Tibial artery (tissue), 4 donors: ENCODE results near the gene TRAF3IP3.

Experiments
- DNase-seq, 2 donors: peaks; one replicate each; pipeline ENCODE4 v3.0.0-alpha.2; 2019
- H3K27ac ChIP-seq, 2 donors: fragments of 200-600 bp; sonication (generic) in 1 of 2; 1 replicate in 1 of 2; 2 replicates in 1 of 2; pipeline ENCODE4 v1.5.1; 2018 to 2019; ENCODE audit warnings: mild to moderate bottlenecking in 1 of 2
- H3K27me3 ChIP-seq, 2 donors: fragments of 200-600 bp; sonication (generic) in 1 of 2; one replicate each; pipeline versions ENCODE4 v1.5.1 to v1.6.0; 2016 to 2019
- H3K36me3 ChIP-seq, 3 donors: fragments of 200-600 bp; sonication (generic) in 2 of 3; one replicate each; pipeline ENCODE4 v1.5.1; 2016 to 2019; ENCODE audit warnings: mild to moderate bottlenecking in 2 of 3
- H3K4me1 ChIP-seq, 4 donors: fragments of 200-600 bp; sonication (generic) in 2 of 4; 1 replicate in 3 of 4; 2 replicates in 1 of 4; pipeline ENCODE4 v1.5.1; 2016 to 2019
- H3K4me3 ChIP-seq, 2 donors: fragments of 200-600 bp; sonication (generic) in 1 of 2; 1 replicate in 1 of 2; 2 replicates in 1 of 2; pipeline ENCODE4 v1.5.1; 2018 to 2019; ENCODE audit warnings: mild to moderate bottlenecking in 2 of 2
- H3K9me3 ChIP-seq, 3 donors: fragments of 200-600 bp; sonication (generic) in 1 of 3; one replicate each; pipeline ENCODE4 v1.5.1; 2016 to 2019
- intact Hi-C: fragments of 100-400 bp; cut with DNase I; formaldehyde crosslinking; loops from one replicate; pipeline ENCODE4 v1.15.0; 2023; ENCODE audit warnings: low total_unique reads
- TF ChIP-seq, protein P1 (sequence below), 2 experiments: fragments of 200-600 bp in 1 of 2; fragments of 450-650 bp in 1 of 2; IDR thresholded peaks; one replicate each; pipeline ENCODE4 v1.5.1; 2017 to 2019; ENCODE audit warnings: antibody characterized with exemption in 2 of 2, mild to moderate bottlenecking in 1 of 2, moderate library complexity in 1 of 2

Gene TRAF3IP3

DNA sequence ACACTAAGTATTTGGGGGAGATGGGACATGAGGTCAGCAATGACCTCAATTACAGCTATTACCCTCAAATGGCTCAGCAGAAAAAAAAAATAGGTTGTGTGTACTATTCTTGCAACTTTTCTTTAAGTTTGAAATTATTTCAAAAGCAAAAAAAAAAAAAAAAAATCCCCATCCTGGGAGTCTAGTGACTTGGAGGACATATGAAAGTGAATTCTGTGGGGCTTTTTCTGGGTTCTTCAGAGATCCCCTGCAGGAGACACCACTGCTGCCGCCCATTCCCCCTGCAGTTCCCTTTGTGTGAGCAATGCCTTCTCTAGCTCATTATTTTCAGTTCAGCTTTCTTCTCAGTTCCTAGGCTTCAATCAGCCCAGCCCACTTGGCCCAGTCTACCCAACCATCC is 34.5 kb upstream of the TRAF3IP3 start:
- no peak for DNase-seq
- no peak overlapping the region for H3K4me3 ChIP-seq
- intact Hi-C loops: no loop called here

DNA sequence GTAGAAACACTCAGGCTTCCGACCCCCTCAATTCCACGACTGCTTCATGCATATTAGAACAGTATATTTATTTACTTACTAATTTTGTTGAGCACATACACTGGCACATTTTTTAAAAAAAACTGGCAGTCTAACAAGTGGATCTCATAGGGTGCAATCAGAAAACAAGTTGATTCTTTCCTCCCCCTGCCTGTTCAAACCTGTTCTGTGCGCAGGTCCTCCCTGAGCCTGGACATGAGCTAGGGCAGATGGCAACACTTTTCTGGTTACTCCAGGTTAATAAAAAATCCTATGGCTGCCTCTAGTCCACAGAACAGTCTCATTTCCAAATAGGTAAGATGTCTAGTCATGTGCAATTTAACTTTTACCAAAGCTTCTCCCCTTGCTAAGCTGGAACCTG is 32.6 kb upstream of the TRAF3IP3 start:
- H3K36me3 ChIP-seq: no peaks in the 10 kb centered on the region
- no peak for DNase-seq
- TF ChIP-seq, protein P1, sequence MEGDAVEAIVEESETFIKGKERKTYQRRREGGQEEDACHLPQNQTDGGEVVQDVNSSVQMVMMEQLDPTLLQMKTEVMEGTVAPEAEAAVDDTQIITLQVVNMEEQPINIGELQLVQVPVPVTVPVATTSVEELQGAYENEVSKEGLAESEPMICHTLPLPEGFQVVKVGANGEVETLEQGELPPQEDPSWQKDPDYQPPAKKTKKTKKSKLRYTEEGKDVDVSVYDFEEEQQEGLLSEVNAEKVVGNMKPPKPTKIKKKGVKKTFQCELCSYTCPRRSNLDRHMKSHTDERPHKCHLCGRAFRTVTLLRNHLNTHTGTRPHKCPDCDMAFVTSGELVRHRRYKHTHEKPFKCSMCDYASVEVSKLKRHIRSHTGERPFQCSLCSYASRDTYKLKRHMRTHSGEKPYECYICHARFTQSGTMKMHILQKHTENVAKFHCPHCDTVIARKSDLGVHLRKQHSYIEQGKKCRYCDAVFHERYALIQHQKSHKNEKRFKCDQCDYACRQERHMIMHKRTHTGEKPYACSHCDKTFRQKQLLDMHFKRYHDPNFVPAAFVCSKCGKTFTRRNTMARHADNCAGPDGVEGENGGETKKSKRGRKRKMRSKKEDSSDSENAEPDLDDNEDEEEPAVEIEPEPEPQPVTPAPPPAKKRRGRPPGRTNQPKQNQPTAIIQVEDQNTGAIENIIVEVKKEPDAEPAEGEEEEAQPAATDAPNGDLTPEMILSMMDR (IDR thresholded peaks at IDR 0.05): no peak
- no peaks in the 10 kb centered on the region for H3K4me1 ChIP-seq
- no peak overlapping the region for H3K27ac ChIP-seq
- H3K27me3 ChIP-seq: no peaks in the 10 kb centered on the region
- H3K4me3 ChIP-seq: no peak overlapping the region
- no peaks in the 10 kb centered on the region for H3K9me3 ChIP-seq
- intact Hi-C loops: no loop called here

More for the DNA sequence above, 34.5 kb upstream of the TRAF3IP3 start:
- TF ChIP-seq, protein P1 (IDR thresholded peaks at IDR 0.05): no peak
- Histone ChIP-seq H3K27ac (no peak overlapping the region), H3K27me3 (no peaks in the 10 kb centered on the region), H3K9me3 (no peaks in the 10 kb centered on the region), H3K4me1 (no peaks in the 10 kb centered on the region), H3K36me3 (no peaks in the 10 kb centered on the region)

DNA sequence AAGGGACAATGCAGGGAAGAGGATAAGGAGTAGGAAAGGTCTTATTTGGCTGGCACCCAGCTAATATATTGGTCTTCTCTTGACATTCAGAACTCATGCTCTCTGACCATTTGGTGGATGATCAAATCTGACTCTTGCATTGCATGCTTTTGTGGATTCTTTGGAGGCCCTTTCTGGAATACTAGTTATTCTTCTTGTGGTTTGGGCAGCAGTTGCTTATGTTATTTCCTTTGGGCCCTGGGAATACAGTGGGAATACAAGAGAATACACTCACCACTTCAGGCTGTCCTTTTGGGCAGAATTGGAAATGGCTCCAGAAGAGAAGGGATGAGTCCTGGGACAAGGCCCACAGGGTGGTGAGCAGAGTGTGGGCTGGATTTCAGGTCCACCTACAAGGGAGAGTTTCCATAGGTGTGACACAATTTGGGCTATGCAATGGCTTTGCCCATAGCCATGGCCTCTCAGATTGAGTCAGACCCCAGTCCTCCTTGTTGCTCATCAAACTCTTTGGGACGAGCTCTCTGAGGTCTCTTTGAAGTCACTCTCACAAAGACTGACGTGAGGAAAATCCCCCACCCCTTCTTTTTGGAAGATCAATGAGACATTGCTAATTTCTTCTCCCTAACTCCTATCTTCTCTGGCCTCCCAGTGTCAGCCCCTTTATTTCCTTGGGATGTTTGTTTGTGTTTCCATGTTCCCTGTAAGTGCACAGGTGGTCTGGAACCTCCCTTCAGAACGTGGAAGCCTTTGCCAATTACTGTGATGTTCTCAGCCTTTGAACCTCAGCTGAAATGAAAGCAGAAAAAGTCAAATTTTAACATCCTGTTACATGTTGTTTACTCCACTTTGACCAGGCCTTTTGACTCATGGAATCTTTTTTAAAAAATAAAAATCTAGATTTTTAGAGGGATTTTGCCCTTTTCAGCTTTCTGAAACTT is 31.8 kb upstream of the TRAF3IP3 start:
- intact Hi-C loops: no loop called here
- H3K36me3 ChIP-seq: no peaks in the 10 kb centered on the region
- no peaks in the 10 kb centered on the region for H3K27me3 ChIP-seq
- H3K4me1 ChIP-seq: no peaks in the 10 kb centered on the region
- H3K27ac ChIP-seq: no peak overlapping the region
- no peak overlapping the region for H3K4me3 ChIP-seq
- no peaks in the 10 kb centered on the region for H3K9me3 ChIP-seq
- TF ChIP-seq, protein P1 (IDR thresholded peaks at IDR 0.05): no peak
- no peak for DNase-seq

DNA sequence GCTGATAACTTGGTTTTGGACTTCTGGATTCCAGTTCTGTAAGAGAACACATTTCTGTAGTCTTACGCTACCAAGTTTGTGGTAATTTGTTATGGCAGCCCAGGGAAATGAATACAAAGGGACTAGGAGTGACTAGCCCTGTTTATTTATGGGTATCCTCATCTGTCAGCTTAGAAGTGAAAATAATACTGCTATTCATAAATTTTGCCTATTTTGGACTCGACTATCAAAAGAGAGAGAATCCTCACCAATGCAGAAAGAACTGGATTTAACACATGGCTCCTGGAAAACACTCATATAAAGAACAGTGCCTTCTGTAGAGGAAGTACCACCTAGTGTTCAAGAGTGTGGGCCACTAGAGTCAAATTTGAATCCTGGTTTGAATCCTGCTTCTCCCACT is 28.6 kb upstream of the TRAF3IP3 start:
- no peaks in the 10 kb centered on the region for H3K36me3 ChIP-seq
- DNase-seq: no peak
- intact Hi-C loops: no loop called here
- no peak overlapping the region for H3K27ac ChIP-seq
- no peaks in the 10 kb centered on the region for H3K9me3 ChIP-seq
- no peaks in the 10 kb centered on the region for H3K4me1 ChIP-seq
- H3K27me3 ChIP-seq: no peaks in the 10 kb centered on the region
- TF ChIP-seq, protein P1 (IDR thresholded peaks at IDR 0.05): no peak
- H3K4me3 ChIP-seq: no peak overlapping the region

DNA sequence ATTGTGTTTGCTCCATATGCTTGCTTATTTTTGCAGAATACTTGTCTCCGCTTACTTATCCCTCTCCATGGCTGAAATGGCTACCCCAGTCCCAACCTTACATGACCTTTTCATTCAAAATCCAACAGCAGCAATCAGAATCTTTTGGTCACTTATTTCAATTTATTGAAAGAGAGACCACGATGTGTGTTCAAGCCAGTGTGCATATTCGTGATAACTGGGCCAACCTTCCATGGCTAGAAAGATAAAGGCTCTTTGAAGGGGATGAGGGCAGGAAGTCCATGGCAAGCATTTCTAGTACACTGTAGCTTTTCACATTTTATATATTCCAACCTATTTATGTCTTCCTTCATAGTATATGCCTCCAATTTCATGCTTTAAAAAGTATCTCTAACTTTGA is 28.1 kb upstream of the TRAF3IP3 start:
- Histone ChIP-seq H3K4me3 (no peak overlapping the region), H3K27ac (no peak overlapping the region)

More for the DNA sequence above, 28.1 kb upstream of the TRAF3IP3 start:
- TF ChIP-seq, protein P1 (IDR thresholded peaks at IDR 0.05): no peak
- H3K4me1 ChIP-seq: no peaks in the 10 kb centered on the region
- no peaks in the 10 kb centered on the region for H3K9me3 ChIP-seq
- no peak for DNase-seq
- H3K36me3 ChIP-seq: no peaks in the 10 kb centered on the region
- H3K27me3 ChIP-seq: no peaks in the 10 kb centered on the region
- intact Hi-C loops: no loop called here
